D721Med (cell line): ENCODE results near the gene SDS.

Experiments
- DNase-seq: peaks from one replicate; pipeline ENCODE4 v3.0.0; 2011; ENCODE audit warnings: low spot score; ENCODE audit not compliant: insufficient read length
- FAIRE-seq: peaks from 2 replicates; lab custom pipeline; 2011; peaks lifted over from hg19 to GRCh38; lab: Jason Lieb, UNC
- CTCF ChIP-seq: IDR thresholded peaks from 2 replicates; pipeline ENCODE4 v1.5.1; 2012; ENCODE audit warnings: mild to moderate bottlenecking, control low read depth; ENCODE audit not compliant: insufficient read depth; ENCODE audit errors: missing control alignments

SDS gene

GRCh38 chr12:113369391-113369985 is 34.2 kb downstream of the SDS start:
- FAIRE-seq, result no peak
- peak; percentile 10 for DNase-seq

GRCh38 chr12:113368331-113368730 is 35.4 kb downstream of the SDS start:
- no peak for FAIRE-seq
- TF ChIP-seq CTCF, result no peak
- DNase-seq, result no peak

More at GRCh38 chr12:113369391-113369985, 34.2 kb downstream of the SDS start:
- TF ChIP-seq CTCF, result no peak

GRCh38 chr12:113366827-113367226 is 36.9 kb downstream of the SDS start:
- TF ChIP-seq CTCF, result no peak
- FAIRE-seq (no peak), DNase-seq (no peak)

- no peak for TF ChIP-seq CTCF
- FAIRE-seq, result no peak
- no peak for DNase-seq
These were observed 37.9 kb downstream of the SDS start for GRCh38 chr12:113365639-113366395.

- TF ChIP-seq CTCF, result no peak
- FAIRE-seq (no peak), DNase-seq (no peak)
These were observed 39.0 kb downstream of the SDS start for GRCh38 chr12:113364698-113365097.

- DNase-seq (no peak), FAIRE-seq (no peak)
- no peak for TF ChIP-seq CTCF
These were observed 41.9 kb downstream of the SDS start for GRCh38 chr12:113361574-113362370.
